B cell (primary cell): ENCODE results near the gene COL4A1.

Experiments
- EZH2 ChIP-seq: IDR thresholded peaks from 2 replicates; pipeline ENCODE4 v1.6.1; 2012; ENCODE audit warnings: borderline replicate concordance, low read depth, mild to moderate bottlenecking, moderate library complexity, low read length; ENCODE audit not compliant: insufficient read depth, poor library complexity, severe bottlenecking
- TF ChIP-seq, protein P1 (sequence below): fragments of 200-600 bp; IDR thresholded peaks from one replicate; pipeline ENCODE4 v1.8.0; 2022; ENCODE audit warnings: antibody characterized with exemption, mild to moderate bottlenecking

DNA sequence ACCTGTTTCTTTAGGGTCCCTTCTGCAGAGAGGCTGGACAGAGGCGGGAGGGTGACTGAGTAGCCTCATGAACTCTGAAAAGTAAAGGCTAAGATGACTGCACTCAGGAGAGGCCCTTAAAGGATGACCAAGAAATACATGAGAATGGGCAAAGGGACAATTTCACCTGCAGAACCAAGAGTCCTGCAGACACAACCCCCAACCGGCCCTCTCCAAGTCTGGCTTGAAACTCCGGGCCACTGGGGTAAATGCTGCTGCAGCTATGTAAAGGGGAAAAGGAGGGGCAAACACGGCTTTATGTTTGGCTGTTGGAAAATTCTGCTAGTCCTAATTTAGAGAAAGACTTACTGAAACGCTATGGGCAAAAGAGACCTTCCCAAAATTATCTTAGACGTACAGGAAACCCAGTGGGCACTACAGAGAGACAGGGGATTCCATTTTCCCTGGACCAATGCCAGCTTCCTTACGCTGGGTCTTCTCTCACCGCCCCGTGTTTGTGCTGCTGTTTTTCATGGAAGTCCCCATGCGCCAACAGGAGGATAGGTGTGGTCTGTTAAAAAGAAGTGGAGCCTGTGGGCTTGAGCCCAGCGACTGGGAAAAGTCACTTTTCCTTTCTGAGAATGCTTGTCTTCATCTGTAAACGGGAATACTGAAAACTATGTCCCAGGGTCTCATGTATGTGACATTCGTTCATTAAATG, 10.7 kb upstream of the COL4A1 start:
- TF ChIP-seq, protein P1, sequence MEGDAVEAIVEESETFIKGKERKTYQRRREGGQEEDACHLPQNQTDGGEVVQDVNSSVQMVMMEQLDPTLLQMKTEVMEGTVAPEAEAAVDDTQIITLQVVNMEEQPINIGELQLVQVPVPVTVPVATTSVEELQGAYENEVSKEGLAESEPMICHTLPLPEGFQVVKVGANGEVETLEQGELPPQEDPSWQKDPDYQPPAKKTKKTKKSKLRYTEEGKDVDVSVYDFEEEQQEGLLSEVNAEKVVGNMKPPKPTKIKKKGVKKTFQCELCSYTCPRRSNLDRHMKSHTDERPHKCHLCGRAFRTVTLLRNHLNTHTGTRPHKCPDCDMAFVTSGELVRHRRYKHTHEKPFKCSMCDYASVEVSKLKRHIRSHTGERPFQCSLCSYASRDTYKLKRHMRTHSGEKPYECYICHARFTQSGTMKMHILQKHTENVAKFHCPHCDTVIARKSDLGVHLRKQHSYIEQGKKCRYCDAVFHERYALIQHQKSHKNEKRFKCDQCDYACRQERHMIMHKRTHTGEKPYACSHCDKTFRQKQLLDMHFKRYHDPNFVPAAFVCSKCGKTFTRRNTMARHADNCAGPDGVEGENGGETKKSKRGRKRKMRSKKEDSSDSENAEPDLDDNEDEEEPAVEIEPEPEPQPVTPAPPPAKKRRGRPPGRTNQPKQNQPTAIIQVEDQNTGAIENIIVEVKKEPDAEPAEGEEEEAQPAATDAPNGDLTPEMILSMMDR, result no peak
- no peak for TF ChIP-seq EZH2
